Erythroblast (primary cell): ENCODE data around the gene PLCL2.

Experiments
- GATA1 ChIP-seq: IDR thresholded peaks from 2 replicates; pipeline ENCODE4 v1.6.1; 2011; ENCODE audit warnings: low read depth, mild to moderate bottlenecking, control low read depth, low read length, moderate library complexity
- POLR2A ChIP-seq: IDR thresholded peaks from 2 replicates; pipeline ENCODE4 v1.6.1; 2011; ENCODE audit warnings: mild to moderate bottlenecking, low read length

DNA sequence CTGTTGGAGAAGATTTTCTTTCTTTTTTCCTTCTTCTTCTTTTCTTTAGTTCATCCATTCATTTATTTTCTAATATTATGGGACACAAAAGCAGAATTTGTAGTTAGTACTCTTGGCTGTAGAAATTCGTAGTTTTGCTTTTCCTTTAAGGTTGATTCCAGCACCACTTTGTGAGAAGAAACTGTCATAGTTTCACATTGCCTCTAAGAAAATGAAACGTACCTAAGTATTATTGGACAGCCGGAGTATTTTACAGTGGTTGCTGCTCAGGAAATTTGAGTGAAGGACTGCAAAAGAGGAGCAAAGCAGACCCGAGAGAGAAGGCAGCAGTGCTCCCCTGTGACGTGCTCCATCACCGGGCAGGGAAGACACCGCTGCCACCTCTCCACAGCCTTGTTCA lies 48.1 kb downstream of the PLCL2 start:
- TF ChIP-seq POLR2A (no peak), GATA1 (no peak)
